K562 (cell line): Measurements from ENCODE around the gene TBC1D1. TPM values are rescaled to one million over a fixed set of nuclear protein-coding genes. Genes with fewer than 3 reads are reported as not detected.

Experiments used
- CBFA2T2 ChIP-seq: fragments of 450-650 bp; conservative IDR thresholded peaks from 2 replicates; pipeline ENCODE4 v1.6.1; 2017; ENCODE audit warnings: mild to moderate bottlenecking
- CREB5 ChIP-seq: fragments of 250-450 bp; sonication (Bioruptor Pico); IDR thresholded peaks from 2 replicates; pipeline ENCODE4 v1.5.0; 2020; ENCODE audit warnings: mild to moderate bottlenecking
- DEAF1 ChIP-seq: fragments of 450-650 bp; formaldehyde crosslinking; IDR thresholded peaks from 2 replicates; pipeline ENCODE4 v1.4.0; 2020; ENCODE audit warnings: mild to moderate bottlenecking, moderate library complexity
- ETV6 ChIP-seq, 3 experiments: fragments of 150-350 bp in 1 of 3; sonication (generic) in 1 of 3; formaldehyde crosslinking in 1 of 3; IDR thresholded peaks; 2 replicates each; pipeline versions ENCODE4 v1.6.1 to v1.8.0; 2014 to 2022; ENCODE audit warnings: borderline replicate concordance in 2 of 3, low read depth in 2 of 3, antibody characterized with exemption in 1 of 3, low read length in 1 of 3, mild to moderate bottlenecking in 1 of 3, missing genetic modification reagents in 1 of 3
- GTF2E2 ChIP-seq: fragments of 200-800 bp; sonication (Bioruptor generic); IDR thresholded peaks from 2 replicates; pipeline ENCODE4 v1.6.1; 2016; ENCODE audit warnings: missing genetic modification characterization, missing compliant biosample characterization
- HDAC2 ChIP-seq: fragments of 450-650 bp; IDR thresholded peaks from 2 replicates; pipeline ENCODE4 v1.6.1; 2016; ENCODE audit warnings: mild to moderate bottlenecking
- PATZ1 ChIP-seq: fragments of 250-450 bp; sonication (Bioruptor Pico); IDR thresholded peaks from 2 replicates; pipeline ENCODE4 v1.5.0; 2020; ENCODE audit warnings: mild to moderate bottlenecking, borderline replicate concordance
- RB1 ChIP-seq: fragments of 450-650 bp; IDR thresholded peaks from 2 replicates; pipeline ENCODE4 v1.6.1; 2017; ENCODE audit warnings: low read depth, mild to moderate bottlenecking
- ZNF398 ChIP-seq: fragments of 250-450 bp; sonication (Bioruptor Pico); IDR thresholded peaks from 2 replicates; pipeline ENCODE4 v1.8.0; 2021; ENCODE audit warnings: moderate library complexity, mild to moderate bottlenecking, inconsistent platforms
- ZNF561 ChIP-seq: fragments of 450-650 bp; formaldehyde crosslinking; conservative IDR thresholded peaks from 2 replicates; pipeline ENCODE4 v1.4.0; 2020; ENCODE audit warnings: mild to moderate bottlenecking, moderate library complexity
- polyA plus RNA-seq, 8 experiments: library from polyadenylated mRNA; depleted of rRNA in 4 of 8; stranded (reverse) in 5 of 8; unstranded in 3 of 8; fragments of >200 nt; fragmentation: Nextera tagmentation in 2 of 8; fragmentation: Illumina TruSeq in 1 of 8; extraction: Ambion mirVana in 2 of 8; extraction: Trizol in 1 of 8; gene quantifications; 2 replicates each; pipeline versions ENCODE4 v1.2.1 to v1.2.3, GENCODE V29; 2011 to 2014; ENCODE audit warnings: inconsistent platforms in 1 of 8, missing spikeins in 1 of 8
- total RNA-seq, 7 experiments: library from RNA; depleted of rRNA in 6 of 7; stranded (reverse); fragments of >200 nt in 6 of 7; fragmentation: Illumina TruSeq in 2 of 7; extraction: Trizol in 2 of 7; gene quantifications; 2 replicates each; pipeline versions ENCODE4 v1.2.1 to v1.2.3, GENCODE V29; 2011 to 2021; ENCODE audit warnings: low replicate concordance in 1 of 7
- TF ChIP-seq, protein P1 (sequence below): fragments of 200-400 bp; formaldehyde crosslinking; IDR thresholded peaks from 2 replicates; pipeline ENCODE4 v1.6.1; 2017; ENCODE audit warnings: mild to moderate bottlenecking, low read depth, low read length, moderate library complexity

TBC1D1 gene
- total and polyA plus RNA-seq, 9 of the 15 experiments (the other 6 are each of a cell fraction or from before 2014, with no cell fraction given): 0.59 to 14.2 (median 8.8) TPM

GRCh38 chr4:38015886-38016515, 125.1 kb downstream of the TBC1D1 start (continued):
- no peak for TF ChIP-seq DEAF1
- no peak for TF ChIP-seq ETV6 (IDR thresholded peaks at IDR 0.05; ENCODE audit: borderline replicate concordance in 1 of 2, low read depth in 2 of 2, low read length in 1 of 2)
- TF ChIP-seq ETV6 (CRISPR knock-in tag; IDR thresholded peaks at IDR 0.05; ENCODE audit: borderline replicate concordance): no peak
- TF ChIP-seq ZNF398 (CRISPR knock-in tag): no peak
- TF ChIP-seq, protein P1, sequence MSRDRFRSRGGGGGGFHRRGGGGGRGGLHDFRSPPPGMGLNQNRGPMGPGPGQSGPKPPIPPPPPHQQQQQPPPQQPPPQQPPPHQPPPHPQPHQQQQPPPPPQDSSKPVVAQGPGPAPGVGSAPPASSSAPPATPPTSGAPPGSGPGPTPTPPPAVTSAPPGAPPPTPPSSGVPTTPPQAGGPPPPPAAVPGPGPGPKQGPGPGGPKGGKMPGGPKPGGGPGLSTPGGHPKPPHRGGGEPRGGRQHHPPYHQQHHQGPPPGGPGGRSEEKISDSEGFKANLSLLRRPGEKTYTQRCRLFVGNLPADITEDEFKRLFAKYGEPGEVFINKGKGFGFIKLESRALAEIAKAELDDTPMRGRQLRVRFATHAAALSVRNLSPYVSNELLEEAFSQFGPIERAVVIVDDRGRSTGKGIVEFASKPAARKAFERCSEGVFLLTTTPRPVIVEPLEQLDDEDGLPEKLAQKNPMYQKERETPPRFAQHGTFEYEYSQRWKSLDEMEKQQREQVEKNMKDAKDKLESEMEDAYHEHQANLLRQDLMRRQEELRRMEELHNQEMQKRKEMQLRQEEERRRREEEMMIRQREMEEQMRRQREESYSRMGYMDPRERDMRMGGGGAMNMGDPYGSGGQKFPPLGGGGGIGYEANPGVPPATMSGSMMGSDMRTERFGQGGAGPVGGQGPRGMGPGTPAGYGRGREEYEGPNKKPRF: no peak
- no peak for TF ChIP-seq ZNF561 (CRISPR knock-in tag)
- no peak for TF ChIP-seq CREB5
- no peak for TF ChIP-seq RB1
- no peak for TF ChIP-seq HDAC2
- TF ChIP-seq CBFA2T2: no peak
- no peak for TF ChIP-seq GTF2E2 (tag)
- no peak for TF ChIP-seq PATZ1 (CRISPR knock-in tag)
- TF ChIP-seq, all 486 proteins: peak for 0
